Lower leg skin (tissue), 3 donors: ENCODE results near the gene SAMD10.

ENCODE experiments used
- POLR2A ChIP-seq, 2 donors: fragments of 450-650 bp; IDR thresholded peaks; one replicate each; pipeline ENCODE4 v1.6.1; 2016 to 2017; ENCODE audit warnings: antibody characterized with exemption in 2 of 2, mild to moderate bottlenecking in 1 of 2, moderate library complexity in 1 of 2
- TF ChIP-seq, protein P1 (sequence below), 3 donors: fragments of 450-650 bp; IDR thresholded peaks; one replicate each; pipeline ENCODE4 v1.5.1; 2016; ENCODE audit warnings: antibody characterized with exemption in 3 of 3, mild to moderate bottlenecking in 3 of 3, moderate library complexity in 2 of 3

DNA sequence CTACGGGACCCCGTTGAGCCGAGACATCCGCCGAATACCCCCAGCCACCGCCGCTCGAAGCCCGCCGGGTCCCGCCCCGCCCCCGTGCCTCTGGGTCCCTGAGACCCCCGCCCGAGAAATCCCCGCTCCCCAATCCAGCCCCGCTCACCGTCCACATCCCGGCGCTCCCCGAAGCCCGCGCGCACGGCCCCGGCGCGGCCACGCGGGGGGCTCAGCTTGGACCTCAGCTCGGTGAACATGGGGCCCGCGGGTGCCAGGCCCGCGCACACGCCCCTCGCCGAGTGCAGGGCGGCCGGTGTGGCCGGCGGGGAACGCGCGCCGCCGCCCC lies 249 bp downstream of the SAMD10 start:
- no peak for TF ChIP-seq POLR2A (IDR thresholded peaks at IDR 0.05)
- TF ChIP-seq, protein P1, sequence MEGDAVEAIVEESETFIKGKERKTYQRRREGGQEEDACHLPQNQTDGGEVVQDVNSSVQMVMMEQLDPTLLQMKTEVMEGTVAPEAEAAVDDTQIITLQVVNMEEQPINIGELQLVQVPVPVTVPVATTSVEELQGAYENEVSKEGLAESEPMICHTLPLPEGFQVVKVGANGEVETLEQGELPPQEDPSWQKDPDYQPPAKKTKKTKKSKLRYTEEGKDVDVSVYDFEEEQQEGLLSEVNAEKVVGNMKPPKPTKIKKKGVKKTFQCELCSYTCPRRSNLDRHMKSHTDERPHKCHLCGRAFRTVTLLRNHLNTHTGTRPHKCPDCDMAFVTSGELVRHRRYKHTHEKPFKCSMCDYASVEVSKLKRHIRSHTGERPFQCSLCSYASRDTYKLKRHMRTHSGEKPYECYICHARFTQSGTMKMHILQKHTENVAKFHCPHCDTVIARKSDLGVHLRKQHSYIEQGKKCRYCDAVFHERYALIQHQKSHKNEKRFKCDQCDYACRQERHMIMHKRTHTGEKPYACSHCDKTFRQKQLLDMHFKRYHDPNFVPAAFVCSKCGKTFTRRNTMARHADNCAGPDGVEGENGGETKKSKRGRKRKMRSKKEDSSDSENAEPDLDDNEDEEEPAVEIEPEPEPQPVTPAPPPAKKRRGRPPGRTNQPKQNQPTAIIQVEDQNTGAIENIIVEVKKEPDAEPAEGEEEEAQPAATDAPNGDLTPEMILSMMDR (IDR thresholded peaks at IDR 0.05): no peak
